HG03565 (cell line): ENCODE measurements around the gene KLHL5.
"Not testable (repeated sequence)": the region's sequence is repeated elsewhere in the genome, so short reads cannot be mapped to it uniquely, and the experiment has no call there.

Experiments used
- ATAC-seq: cut with Tn5 transposase; IDR thresholded peaks from one replicate; pipeline ENCODE4 v1.9.1; 2021; ENCODE audit warnings: mild to moderate bottlenecking, moderate library complexity; ENCODE audit not compliant: unreplicated experiment

KLHL5 gene, protein sequence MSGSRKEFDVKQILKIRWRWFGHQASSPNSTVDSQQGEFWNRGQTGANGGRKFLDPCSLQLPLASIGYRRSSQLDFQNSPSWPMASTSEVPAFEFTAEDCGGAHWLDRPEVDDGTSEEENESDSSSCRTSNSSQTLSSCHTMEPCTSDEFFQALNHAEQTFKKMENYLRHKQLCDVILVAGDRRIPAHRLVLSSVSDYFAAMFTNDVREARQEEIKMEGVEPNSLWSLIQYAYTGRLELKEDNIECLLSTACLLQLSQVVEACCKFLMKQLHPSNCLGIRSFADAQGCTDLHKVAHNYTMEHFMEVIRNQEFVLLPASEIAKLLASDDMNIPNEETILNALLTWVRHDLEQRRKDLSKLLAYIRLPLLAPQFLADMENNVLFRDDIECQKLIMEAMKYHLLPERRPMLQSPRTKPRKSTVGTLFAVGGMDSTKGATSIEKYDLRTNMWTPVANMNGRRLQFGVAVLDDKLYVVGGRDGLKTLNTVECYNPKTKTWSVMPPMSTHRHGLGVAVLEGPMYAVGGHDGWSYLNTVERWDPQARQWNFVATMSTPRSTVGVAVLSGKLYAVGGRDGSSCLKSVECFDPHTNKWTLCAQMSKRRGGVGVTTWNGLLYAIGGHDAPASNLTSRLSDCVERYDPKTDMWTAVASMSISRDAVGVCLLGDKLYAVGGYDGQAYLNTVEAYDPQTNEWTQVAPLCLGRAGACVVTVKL

DNA sequence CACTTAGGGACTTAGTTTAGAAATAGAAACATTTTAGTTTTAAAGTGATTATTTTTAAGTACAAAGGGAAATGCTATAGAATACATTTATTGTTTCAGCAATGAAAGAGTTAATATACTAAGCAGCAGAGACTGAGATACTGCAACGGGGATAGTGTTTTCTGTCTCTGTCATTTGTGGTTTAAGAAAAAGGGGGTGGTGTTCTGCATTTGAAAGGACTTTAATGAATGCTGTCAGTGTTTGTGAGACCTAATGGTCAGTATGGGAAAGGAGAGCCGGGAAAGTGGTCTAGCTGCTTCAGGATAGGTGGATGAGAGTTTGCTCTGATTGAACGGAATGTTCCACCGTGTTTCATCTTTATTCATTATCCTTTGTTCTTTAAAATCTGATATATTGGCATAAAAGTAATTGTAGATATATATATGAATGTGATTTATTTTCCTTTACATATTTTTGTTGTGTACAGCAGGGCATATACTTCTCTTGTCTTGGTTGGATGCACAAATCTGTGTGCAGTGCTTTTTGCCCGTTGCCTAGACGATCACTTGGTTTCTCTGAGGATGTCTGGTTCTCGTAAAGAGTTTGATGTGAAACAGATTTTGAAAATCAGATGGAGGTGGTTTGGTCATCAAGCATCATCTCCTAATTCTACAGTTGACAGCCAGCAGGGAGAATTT, at the start of gene KLHL5:
TSS of gene KLHL5 (plus strand) at position 139 of the 676 bp plus-strand sequence. CDS start at position 560, 421 bp downstream.
- no peak for ATAC-seq

DNA sequence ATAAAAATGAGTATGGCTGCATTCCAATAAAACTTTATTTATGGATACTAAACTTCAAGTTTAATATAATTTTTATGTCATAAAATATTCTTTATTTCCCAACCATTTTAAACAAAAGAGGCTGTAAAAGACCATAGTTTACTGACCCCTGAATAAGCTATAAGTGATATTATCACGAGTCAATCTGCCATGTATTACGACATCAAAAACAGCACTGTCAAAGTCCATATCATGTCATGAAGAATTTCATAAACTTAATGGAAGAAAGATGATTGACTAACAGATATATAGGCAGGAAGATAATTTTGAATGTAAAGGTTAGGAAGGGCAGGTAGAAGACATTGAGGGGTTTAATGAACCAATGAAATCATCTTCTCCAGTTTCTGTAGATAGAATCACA, 48.0 kb upstream of the KLHL5 start:
- no peak for ATAC-seq

DNA sequence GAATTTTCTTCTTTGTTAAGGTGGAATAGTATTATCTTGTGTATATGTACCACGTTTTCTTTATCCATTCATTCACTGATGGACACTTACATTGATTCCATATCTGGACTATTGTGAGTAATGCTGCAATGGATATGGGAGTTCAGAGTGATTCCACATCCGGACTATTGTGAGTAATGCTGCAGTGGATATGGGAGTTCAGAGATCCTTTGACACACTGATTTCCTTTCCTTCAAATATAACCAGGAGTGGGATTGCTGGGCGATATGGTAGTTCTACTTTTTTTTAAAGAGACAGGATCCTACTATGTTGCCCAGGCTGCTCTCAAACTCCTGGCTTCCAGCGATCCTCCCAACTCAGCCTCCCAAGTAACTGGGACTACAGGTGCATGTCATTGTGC, 41.9 kb upstream of the KLHL5 start:
- ATAC-seq, result no peak

DNA sequence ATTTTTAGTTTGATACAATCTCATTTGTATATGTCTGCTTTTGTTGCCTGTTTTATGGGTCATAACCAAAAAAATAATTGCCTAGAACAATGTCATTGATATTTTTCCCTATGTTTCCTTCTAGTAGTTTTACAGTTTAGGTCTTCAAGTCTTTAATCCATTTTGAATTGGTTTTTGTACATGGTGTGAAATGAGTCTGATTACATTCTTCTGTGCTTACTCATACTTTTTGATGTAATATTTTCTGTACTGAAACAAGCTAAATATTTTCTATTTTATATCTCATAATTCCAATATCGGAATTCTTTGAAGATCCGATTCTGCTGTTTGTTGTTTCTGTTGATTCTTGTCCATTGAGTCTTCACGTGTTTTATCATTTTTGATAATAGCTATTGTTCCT, 40.4 kb upstream of the KLHL5 start:
- no peak for ATAC-seq

DNA sequence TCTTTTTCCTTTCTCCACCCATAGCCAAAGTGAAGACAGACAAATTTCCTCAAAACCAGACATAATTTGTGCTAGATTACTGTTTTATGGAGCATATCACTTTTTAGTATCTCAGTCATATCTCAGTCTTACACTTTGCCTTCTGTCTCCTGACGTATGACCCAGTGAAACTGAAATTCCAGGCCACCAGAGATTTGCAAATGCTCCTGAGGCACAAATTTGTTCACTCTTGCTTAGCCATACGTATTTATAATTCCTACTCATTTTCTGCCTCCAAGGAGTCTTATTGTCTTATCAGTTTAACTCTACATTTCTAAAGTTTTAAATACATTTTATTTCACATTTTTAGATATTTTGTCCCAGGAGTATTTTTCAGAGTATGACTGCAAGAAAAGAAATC, 39.8 kb upstream of the KLHL5 start:
- ATAC-seq, result no peak

DNA sequence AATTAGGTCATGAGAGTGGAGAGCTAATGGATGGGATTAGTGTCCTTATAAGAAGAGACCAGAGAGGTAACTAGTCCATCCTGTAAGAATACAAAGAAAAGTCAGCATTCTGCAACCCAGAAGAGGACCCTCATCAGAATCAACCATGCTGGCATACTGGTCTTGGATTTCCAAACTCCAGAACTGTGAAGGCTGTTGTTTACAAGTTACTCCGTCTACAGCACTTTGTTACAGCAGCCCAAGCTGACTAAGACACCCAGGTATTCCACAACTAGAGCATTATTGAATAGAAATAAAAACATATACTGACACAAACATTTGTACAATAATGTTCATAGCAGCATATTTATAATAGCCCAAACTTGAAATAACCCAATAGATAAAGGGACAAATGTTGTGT, 39.0 kb upstream of the KLHL5 start:
- no peak for ATAC-seq

DNA sequence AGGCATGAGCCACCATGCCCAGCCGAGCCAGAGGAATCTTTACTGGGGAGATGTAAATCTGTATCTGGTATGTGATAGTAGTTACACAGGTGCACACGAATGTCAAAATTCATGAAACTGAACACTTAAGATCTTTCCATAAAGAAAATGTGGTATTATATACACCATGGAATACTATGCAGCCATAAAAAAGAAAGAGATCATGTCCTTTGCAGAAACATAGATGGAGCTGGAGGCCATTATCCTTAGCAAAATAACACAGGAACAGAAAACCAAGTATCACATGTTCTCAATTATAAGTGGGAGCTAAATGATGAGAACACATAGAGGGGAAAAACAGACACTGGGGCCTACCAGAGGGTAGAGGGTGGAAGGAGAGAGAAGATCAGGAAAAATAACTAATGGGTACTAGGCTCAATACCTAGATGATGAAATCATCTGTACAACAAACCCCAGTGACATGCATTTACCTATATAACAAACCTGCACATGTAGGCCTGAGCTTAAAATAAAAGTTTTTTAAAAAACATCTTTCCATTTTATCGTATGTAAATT, 37.6 kb upstream of the KLHL5 start:
- ATAC-seq, result no peak

DNA sequence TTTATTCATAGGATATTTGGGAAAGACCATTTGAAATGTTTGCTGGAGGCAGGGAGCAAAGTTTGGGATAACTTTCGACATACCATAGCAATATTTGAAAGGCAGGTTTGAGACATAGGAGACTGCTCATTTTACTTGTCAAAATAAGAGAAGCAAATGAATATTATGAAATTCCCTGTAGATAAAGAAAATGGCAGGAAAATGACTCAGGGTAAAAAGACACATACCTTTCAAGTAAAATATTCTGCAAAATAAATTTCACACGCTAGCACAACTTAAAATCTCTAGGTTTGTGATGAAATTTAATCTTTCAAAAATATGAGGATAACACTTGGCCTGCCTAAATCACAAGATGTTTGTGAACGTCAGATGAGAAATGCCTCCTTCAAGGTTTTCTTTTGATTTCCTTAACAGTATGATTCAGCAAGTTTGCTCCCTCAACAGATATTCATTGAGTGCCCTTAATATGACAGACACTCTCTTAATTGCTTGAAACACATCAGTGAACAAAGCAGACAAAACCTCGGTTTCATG, 36.4 kb upstream of the KLHL5 start:
- no peak for ATAC-seq

DNA sequence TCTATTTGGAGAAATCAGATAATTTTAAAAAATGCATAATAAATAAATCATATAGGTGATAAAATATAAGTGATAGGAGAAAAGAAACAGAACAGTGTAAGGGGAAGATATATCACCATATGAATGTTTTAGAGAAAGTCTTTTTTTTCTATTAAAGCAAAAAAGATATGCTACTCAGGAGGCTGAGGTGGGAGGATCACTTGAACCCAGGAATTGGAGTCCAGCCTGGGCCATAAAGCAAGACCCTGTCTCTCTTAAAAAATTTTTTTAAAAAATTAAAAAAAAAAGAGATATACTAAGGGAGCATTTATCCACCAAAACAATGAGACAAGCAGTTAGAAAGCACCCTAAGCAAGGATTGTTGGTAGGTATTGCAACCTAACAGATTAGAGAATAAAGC, 35.9 kb upstream of the KLHL5 start:
- no peak for ATAC-seq

DNA sequence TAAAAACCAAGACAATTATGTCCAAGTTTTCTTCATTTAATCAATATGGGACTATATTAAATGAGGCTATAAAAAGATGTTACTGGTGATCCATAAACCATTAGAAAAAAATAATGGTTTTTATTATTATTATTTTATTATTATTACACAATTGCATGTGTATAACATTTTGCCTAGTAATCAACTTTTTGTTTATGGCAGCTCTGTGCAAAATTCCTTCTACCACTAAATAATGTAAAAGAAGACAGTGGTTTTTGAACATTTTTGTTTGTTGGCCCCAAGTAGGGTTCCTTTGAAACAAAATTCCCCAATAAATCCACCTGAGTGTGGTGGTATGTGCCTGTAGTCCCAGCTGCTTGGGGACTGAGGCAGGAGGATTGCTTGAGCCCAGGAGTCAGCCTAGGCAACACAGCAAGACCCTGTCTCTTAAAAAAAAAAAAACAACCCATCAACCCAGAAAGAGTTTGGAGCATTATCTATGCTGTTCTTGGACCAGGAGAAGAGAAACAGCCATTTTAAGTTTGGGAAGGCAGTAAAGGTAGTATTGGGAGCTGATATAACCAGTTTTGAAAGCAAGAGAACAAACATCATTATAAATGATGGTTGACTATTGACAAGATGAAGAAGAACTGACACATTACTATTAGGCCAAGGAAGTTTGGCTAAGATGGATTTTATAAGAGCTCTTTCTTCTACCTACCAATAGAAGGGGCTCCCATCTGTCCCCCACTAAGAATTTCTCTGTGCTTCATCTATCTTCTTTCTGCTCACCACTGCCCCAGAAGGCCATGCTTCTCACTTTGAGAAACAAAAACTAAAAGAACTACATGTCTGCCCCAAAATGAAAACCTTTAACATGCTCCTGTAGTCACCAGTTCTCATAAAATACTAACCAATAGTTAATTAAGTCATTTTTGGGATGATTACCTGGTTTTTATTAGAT, 32.0 kb upstream of the KLHL5 start:
- ATAC-seq, result no peak

DNA sequence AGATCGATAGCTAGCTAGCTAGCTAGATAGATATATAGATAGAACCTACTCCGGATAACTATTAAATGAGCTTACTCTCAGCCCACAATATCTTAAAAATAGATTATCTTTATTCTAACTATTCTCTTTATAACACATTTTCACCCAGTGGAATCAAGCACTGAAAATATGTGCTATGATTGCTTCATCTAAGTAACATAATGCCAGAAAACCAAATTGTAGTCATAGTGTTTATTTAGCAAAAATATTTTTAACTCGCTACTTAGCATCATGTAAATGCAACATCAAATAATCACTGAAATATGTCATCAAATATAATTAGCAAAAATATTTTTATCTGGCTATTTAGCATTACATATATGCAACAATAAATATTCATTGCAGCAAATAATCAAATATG, 31.3 kb upstream of the KLHL5 start:
- no peak for ATAC-seq

DNA sequence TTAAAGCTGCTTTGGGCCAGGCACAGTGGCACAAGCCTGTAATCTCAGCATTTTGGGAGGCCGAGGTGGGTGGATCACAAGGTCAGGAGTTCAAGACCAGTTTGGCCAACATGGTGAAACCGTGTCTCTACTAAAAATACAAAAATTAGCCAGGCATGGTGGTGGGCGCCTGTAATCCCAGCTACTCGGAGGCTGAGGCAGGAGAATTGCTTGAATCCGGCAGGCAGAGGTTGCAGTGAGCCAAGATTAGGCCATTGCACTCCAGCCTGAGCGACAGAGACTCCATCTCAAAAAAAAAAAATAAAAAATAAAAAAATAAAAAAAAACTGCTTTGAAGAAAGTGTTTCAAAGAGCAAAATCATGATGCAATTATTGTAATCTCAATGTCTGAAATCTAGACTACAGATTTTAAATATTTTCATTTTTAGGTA, 30.4 kb upstream of the KLHL5 start:
- ATAC-seq, result not testable (repeated sequence)

DNA sequence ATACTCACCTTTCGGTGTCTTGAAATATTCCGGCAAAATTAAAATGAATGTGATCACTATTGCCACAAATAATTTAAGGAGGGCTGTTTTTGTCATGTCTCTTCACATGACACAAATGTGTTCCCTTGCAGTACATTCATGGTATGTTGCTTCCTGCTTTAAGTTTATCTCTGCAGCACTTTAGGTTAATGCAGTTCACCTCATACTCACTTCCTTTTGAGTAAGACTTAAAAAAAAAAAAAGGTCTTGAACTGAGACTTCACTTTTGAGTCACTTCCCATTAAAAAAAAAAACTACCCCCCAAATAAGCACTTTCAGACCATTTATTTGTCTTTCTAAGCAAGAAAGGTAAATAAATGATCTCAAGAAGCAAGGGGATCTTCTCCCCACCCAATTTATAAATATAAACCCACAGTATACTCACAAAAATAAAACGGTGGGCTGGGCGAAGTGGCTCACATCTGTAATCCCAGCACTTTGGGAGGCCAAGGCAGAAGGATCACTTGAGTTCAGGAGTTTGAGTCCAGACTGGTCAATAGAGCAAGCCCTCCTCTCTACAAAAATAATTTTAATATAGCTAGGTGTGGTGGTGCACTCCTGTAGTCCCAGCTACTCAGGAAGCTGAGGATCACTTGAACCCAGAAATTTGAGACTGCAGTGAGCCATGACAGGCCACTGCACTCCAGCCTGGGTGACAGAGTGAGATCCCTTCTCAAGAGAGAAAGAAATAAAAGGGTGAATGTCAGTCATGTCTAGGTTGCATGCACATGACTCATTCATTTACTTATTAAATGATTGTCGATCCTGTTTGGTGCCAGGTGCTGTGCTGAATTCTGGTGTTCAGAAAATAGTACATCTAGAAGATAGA, 29.6 kb upstream of the KLHL5 start, which contains the start of gene TMEM156:
TSS of gene TMEM156 (minus strand) at position 192 of the 868 bp plus-strand sequence. CDS start at position 96, 96 bp downstream.
- peak; percentile 51 for ATAC-seq

DNA sequence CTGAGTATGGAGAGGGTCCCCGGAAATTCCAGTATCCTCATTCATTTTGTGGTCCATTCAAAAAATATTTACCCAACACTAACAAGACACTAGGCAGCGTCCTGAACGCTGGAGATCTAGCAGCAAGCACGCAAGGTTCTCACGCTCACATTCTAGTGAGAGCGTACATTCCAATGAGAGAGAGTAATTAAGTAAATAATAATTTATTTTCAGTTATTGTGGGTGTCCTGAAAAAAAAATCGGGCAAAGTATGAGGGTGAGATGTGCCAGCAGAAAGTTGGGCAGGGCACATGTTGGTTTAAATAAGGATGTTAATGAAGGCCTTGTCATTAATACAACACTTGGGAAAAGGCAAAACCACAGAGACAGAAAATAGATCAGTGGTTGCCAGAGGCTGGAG, 25.9 kb upstream of the KLHL5 start:
- ATAC-seq, result no peak

DNA sequence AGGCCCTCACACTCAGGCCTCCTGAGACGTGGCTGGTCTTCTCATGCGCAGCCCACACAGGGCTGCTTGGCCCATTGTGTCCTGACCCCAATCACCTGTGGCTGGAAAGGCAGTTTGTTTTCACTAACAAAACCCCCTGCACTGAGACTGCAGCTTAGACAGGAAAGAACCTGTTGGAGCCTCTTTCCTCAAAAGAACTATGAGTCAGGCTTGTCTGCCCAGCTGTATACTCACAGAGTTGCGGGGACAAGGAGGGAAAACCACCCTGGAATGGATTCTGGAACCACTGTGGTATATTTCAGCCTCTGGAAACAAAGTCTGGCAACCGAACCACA, 24.6 kb upstream of the KLHL5 start:
- no peak for ATAC-seq

DNA sequence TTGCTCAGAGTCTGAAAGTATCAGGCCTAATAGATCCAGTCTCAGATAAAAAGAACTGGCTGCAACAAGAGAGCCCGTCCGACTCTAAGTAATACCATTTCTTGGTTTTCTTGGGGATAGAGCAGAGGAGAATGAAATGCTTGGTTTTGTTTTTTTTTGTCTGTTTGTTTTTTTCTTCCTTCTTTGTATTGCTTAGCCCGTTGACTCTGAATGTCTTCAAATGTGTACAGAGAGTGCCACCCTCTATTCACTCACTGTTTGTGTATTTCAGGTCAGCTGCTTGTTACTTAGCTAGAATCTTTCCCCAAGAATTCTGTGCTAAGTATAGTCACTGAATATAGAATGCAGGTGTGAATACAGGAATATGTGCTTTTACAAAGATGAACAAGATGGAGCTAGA, 24.1 kb upstream of the KLHL5 start:
- ATAC-seq, result no peak

DNA sequence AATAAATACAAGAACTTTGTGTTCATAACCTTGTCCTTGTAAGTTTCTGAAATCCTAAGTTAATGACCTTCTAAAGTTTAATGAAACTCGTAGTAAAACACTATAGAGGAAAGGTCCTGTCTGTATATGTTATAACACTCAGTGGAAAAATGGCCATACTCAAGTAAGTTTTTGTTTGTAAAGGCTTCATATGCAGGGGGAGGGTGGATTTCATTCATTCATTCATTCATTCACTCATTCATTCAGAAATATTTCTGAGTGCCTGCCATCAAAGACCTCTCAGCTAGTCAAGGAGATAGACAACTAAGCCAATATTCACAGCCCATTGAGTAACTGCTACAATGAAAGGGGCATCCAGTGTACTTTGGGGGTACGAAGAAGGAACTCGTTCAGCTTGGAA, 22.9 kb upstream of the KLHL5 start:
- ATAC-seq, result no peak

DNA sequence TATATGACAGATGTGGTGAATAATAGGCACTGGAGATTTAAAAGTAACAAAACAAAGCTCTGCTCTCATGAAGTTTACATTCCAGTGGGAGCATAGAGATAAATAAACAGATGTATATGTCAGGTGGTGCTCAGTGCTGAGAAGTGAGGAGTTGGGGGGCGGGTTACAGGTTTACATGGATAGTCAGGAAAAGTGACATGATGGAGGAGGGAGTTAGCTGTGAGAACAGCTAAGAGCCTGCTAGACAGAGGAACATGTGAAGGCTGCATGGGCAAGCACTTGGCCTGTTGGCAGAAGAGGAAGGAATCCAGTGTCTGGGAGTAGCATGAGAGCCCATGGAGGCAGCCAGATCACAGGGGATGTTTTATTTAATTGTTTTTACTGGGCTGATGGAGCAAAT, 19.7 kb upstream of the KLHL5 start:
- ATAC-seq, result no peak
